Measurements from ENCODE around the gene PRR7. TPM values are rescaled to one million over a fixed set of nuclear protein-coding genes. Genes with fewer than 3 reads are reported as not detected.
A peak's percentile ranks its signal among the peaks of the same experiment; 100 is the strongest.

The PRR7 gene
- polyA plus RNA-seq, 1 donor from 2014 or later: 46.6 TPM

GRCh38 chr5:177450667-177451424 is 4.2 kb downstream of the PRR7 start:
- Histone ChIP-seq H4K20me1 (ENCODE audit: insufficient read depth) (no peaks in the 10 kb centered on the region), H3K27me3 (ENCODE audit: insufficient read depth, low read depth, low read length) (no peaks in the 10 kb centered on the region), H3K4me3 (ENCODE audit: low read length) (no peak overlapping the region), H3F3A (ENCODE audit: insufficient read depth, low read length, poor library complexity, severe bottlenecking) (no peaks in the 10 kb centered on the region), H3K9me2 (ENCODE audit: insufficient read depth, low read length) (no peaks in the 10 kb centered on the region), H3K9ac (ENCODE audit: low read length) (no peak overlapping the region), H3K9me3 (ENCODE audit: low read length) (no peaks in the 10 kb centered on the region), H3K79me2 (replicated peaks; ENCODE audit: insufficient read depth, low read length) (peaks cover 32% of the 10 kb centered on the region), H2AFZ (ENCODE audit: low read depth, low read length) (no peak overlapping the region), H3K4me2 (ENCODE audit: low read length) (no peak overlapping the region), H3K27ac (ENCODE audit: low read length) (no peak overlapping the region), H3K36me3 (ENCODE audit: insufficient read depth, low read length) (no peaks in the 10 kb centered on the region)
- TF ChIP-seq POLR2AphosphoS5 (IDR thresholded peaks at IDR 0.05) (peak; percentile 30), CTCF (IDR thresholded peaks at IDR 0.05; ENCODE audit: poor library complexity, severe bottlenecking) (no peak)

- H3K9me3 ChIP-seq (ENCODE audit: low read length): no peaks in the 10 kb centered on the region
- TF ChIP-seq TAF1 (IDR thresholded peaks at IDR 0.05; ENCODE audit: low read depth): no peak
- no peak for TF ChIP-seq REST (IDR thresholded peaks at IDR 0.05; ENCODE audit: borderline replicate concordance)
- peak; percentile 13 for TF ChIP-seq POLR2AphosphoS5 (IDR thresholded peaks at IDR 0.05)
- no peak for TF ChIP-seq CTCF (IDR thresholded peaks at IDR 0.05; ENCODE audit: poor library complexity, severe bottlenecking)
- TF ChIP-seq RAD21 (conservative IDR thresholded peaks at IDR 0.05): no peak
- TF ChIP-seq EZH2 (IDR thresholded peaks at IDR 0.05; ENCODE audit: borderline replicate concordance, insufficient read depth, low read length, poor library complexity, severe bottlenecking): no peak
- H3K79me2 ChIP-seq (replicated peaks; ENCODE audit: insufficient read depth, low read length): peaks cover 27% of the 10 kb centered on the region
- H4K20me1 ChIP-seq (ENCODE audit: insufficient read depth): peaks cover 10% of the 10 kb centered on the region
- peak overlapping the region; percentile 86 for H3K9ac ChIP-seq (ENCODE audit: low read length)
- H3K36me3 ChIP-seq (ENCODE audit: insufficient read depth, low read length): peaks cover 9% of the 10 kb centered on the region
- no peaks in the 10 kb centered on the region for H3K27me3 ChIP-seq (ENCODE audit: insufficient read depth, low read depth, low read length)
- no peak overlapping the region for H2AFZ ChIP-seq (ENCODE audit: low read depth, low read length)
- peak overlapping the region; percentile 90 for H3K27ac ChIP-seq (ENCODE audit: low read length)
- H3K4me3 ChIP-seq (ENCODE audit: low read length): peak overlapping the region; percentile 66
- H3K4me2 ChIP-seq (ENCODE audit: low read length): no peak overlapping the region
- no peaks in the 10 kb centered on the region for H3K9me2 ChIP-seq (ENCODE audit: insufficient read depth, low read length)
- H3F3A ChIP-seq (ENCODE audit: insufficient read depth, low read length, poor library complexity, severe bottlenecking): peaks cover 5% of the 10 kb centered on the region
Observed at GRCh38 chr5:177452688-177453638, 6.3 kb downstream of the PRR7 start.
